ENCODE data around the gene STARD3. TPM values are rescaled to one million over a fixed set of nuclear protein-coding genes. Genes with fewer than 3 reads are reported as not detected.
"Not testable (repeated sequence)": the region's sequence is repeated elsewhere in the genome, so short reads cannot be mapped to it uniquely, and the experiment has no call there.

Gene STARD3
- 31.4 and 50.2 TPM in 2 replicates for total RNA-seq

GRCh38 chr17:39636927-39637736, at the start of gene STARD3:
Gene STARD3, plus strand, starts transcription at chr17:39637144. Its CDS starts 16,388 bp downstream, at chr17:39653532.
- DNase-seq (ENCODE audit: extremely low read depth, low read depth, low spot score) = no peak

- DNase-seq (ENCODE audit: extremely low read depth, low read depth, low spot score) = not testable (repeated sequence)
These were observed 46.8 kb upstream of the STARD3 start for GRCh38 chr17:39590180-39590579.

GRCh38 chr17:39591958-39592954, 44.7 kb upstream of the STARD3 start:
- DNase-seq (ENCODE audit: extremely low read depth, low read depth, low spot score) = no peak

GRCh38 chr17:39593371-39593770, 43.6 kb upstream of the STARD3 start:
- no peak for DNase-seq (ENCODE audit: extremely low read depth, low read depth, low spot score)

- DNase-seq (ENCODE audit: extremely low read depth, low read depth, low spot score) = no peak
These were observed 41.6 kb upstream of the STARD3 start for GRCh38 chr17:39595294-39595693.

GRCh38 chr17:39595928-39596510, 40.9 kb upstream of the STARD3 start:
- no peak for DNase-seq (ENCODE audit: extremely low read depth, low read depth, low spot score)

GRCh38 chr17:39596543-39597267, 40.2 kb upstream of the STARD3 start:
- DNase-seq (ENCODE audit: extremely low read depth, low read depth, low spot score) = no peak

- DNase-seq (ENCODE audit: extremely low read depth, low read depth, low spot score) = no peak
These were observed 39.4 kb upstream of the STARD3 start for GRCh38 chr17:39597372-39598046.

- DNase-seq (ENCODE audit: extremely low read depth, low read depth, low spot score) = no peak
These were observed 38.9 kb upstream of the STARD3 start for GRCh38 chr17:39598047-39598481.

GRCh38 chr17:39598630-39599003, 38.3 kb upstream of the STARD3 start:
- no peak for DNase-seq (ENCODE audit: extremely low read depth, low read depth, low spot score)

- DNase-seq (ENCODE audit: extremely low read depth, low read depth, low spot score) = no peak
These were observed 37.8 kb upstream of the STARD3 start for GRCh38 chr17:39599004-39599664.

- DNase-seq (ENCODE audit: extremely low read depth, low read depth, low spot score) = no peak
These were observed 37.2 kb upstream of the STARD3 start for GRCh38 chr17:39599665-39600231.

- DNase-seq (ENCODE audit: extremely low read depth, low read depth, low spot score) = no peak
These were observed 36.5 kb upstream of the STARD3 start for GRCh38 chr17:39600288-39600996.

GRCh38 chr17:39600997-39601597, 35.8 kb upstream of the STARD3 start:
- DNase-seq (ENCODE audit: extremely low read depth, low read depth, low spot score) = no peak

GRCh38 chr17:39601758-39602532, 35.0 kb upstream of the STARD3 start:
- DNase-seq (ENCODE audit: extremely low read depth, low read depth, low spot score) = no peak

- DNase-seq (ENCODE audit: extremely low read depth, low read depth, low spot score) = no peak
These were observed 34.2 kb upstream of the STARD3 start for GRCh38 chr17:39602533-39603303.

Data from glomerular endothelial cell (primary cell).